ENCODE data around the gene RPGRIP1L.

DNA sequence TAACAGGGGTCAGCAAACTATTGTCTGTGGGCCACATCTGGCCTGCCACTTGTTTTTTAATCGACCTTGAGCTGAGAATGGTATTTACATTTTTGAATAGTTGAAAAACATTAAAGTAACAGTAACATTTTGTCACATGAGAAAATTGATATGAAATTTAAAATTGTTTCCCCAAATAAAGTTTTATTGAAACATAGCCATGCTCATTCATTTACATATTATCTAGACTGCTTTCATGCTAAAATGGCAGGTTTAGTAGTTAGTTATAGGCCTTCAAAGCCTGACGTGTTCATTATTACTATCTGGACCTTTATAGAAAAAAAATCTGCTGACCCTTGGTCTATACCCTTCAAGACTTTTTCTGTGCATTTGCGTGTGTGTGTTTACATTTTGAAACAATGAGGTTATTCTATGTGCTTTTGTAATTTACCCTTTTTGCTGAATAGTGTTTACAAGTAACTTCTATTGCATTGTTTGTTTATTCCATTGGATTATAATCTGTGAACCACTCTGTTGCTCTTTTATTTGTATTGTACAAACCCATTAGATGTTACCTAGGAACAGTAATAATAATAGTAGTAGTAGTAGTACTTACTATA lies 37.4 kb upstream of the RPGRIP1L start:
- TF ChIP-seq CTCF (IDR thresholded peaks at IDR 0.05 in 4 of 5, conservative IDR thresholded peaks at IDR 0.05 in 1 of 5) (no peak), POLR2A (IDR thresholded peaks at IDR 0.05) (no peak)

Data from gastrocnemius medialis (tissue), 4 donors.